Activated naive CD8-positive, alpha-beta T cell treated with anti-CD3 and anti-CD28 coated beads, Interleukin-2, amount 50 U/mL, for 16 hours (primary cell): ENCODE data around the gene MAGI1.

ENCODE experiments used
- DNase-seq: peaks from one replicate; pipeline ENCODE4 v3.0.0-alpha.2; 2020; ENCODE audit warnings: low read depth, low spot score

MAGI1 gene

DNA sequence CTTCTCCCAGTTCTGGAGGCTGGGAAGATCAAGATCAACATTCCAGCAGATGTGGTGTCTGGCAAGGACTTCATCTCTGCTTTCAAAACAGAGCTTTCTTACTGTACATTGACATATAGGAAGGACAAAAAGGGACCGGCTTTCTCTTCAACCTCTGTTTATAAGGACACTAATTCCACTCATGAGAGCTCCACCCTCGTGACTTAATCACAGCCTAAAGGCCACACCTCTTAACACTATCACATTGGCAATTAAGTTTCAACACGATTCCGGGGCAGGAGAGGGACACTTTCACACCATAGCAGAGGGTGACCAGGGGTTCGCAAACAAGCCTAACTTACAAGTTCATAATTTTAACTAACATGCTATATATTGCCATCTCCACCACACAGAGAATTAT is 231.5 kb downstream of the MAGI1 start:
- DNase-seq, result no peak

DNA sequence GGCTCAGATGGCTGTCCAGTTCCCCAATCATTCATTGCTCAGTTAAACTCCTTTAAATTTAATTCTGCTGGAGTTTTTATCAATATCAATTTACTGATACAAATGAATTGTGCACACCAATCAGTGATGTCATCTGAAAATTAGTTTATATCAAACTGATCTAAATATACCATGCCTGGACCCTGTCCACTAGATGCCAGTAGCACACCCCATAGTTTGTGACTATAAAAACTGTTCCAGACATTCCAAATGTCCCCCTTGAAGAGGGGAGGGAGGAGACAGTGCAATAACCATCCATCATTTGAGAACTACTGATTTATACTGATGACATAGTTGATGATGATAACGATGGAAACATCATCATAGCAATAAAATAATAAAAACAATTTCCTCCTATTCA is 232.1 kb downstream of the MAGI1 start:
- DNase-seq, result no peak

DNA sequence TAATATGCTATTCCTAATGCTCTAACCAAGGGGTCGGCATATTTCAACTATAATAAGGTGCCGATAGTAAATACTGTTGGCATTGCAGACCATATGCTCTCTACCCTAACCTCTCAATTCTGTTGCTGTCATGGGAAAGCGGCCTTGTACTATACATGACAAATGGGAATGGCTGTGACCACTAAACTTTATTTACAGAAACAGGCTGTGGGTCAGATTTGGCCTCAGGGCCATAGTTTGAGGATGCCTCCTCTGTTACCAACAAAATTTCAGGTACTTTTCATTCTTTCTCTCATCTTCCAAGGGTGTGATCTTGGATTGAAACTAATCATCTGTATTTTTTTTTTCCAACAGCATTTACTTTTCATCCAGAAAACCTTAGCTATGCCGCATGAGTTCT is 242.0 kb downstream of the MAGI1 start:
- no peak for DNase-seq

GRCh38 chr3:65795166-65795565 is 243.6 kb downstream of the MAGI1 start:
- no peak for DNase-seq

- DNase-seq, result no peak
These were observed 245.1 kb downstream of the MAGI1 start for GRCh38 chr3:65793495-65794200.

GRCh38 chr3:65788461-65788860 is 250.3 kb downstream of the MAGI1 start:
- DNase-seq, result no peak

DNA sequence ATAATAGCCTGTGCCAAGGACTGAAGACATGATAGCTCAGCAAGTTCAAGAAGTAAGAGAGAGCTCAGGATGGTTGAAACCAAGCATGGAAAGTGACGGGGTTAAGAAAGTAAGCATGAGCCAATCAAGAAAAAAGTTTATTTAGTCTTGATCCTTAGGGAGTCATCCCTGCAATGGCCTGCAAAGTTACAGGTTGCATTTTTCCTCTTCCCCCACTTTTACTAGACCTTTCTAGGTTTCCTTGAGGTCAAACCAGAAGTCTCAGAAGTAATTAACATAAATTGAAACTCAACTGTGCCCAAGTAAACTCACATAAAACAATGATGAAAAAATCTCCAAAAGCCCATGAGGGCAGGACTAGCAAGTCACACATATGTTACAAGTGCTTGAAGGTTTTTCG is 250.9 kb downstream of the MAGI1 start:
- DNase-seq, result no peak

- DNase-seq, result no peak
These were observed 251.4 kb downstream of the MAGI1 start for GRCh38 chr3:65787340-65787739.

DNA sequence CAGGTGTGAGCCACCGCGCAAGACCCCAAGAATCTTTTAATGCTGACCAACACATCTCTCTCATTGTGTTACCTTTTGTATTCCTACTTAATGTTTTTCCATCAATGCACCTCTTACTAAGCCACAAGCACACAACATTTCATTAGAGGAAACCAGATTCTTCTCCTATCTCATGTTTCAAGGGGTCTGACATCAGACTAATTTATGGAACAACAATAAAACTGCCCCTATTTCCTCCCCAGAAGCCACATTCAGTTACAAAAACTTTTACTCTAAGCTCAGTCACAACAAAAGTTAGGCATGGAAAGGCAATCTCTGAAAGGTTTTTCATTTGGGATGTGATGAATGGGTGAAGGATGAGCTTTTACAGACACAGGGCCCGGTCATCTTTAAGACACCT is 251.8 kb downstream of the MAGI1 start:
- DNase-seq, result no peak

GRCh38 chr3:65785065-65785645 is 253.6 kb downstream of the MAGI1 start:
- DNase-seq, result no peak

- DNase-seq, result no peak
These were observed 255.6 kb downstream of the MAGI1 start for GRCh38 chr3:65783117-65783516.

GRCh38 chr3:65781594-65781993 is 257.1 kb downstream of the MAGI1 start:
- no peak for DNase-seq

DNA sequence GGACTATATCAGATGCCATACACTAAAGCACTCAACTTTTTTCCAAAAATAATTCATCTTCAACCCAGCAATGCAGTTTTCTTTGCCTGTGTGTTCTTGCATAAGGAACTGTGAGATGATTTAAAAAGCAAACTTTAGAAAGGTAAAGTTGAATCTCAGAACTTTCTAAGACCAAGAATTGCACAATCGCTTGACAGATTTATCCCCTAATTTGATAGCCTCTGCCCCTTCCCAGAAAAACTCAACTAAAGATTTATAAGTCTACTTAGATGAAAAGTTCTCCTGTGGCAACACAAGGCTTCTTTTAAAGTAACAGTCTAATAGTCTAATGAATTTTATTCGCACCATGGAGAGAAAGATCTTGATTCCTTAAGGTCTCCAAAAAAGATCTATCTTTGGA is 259.3 kb downstream of the MAGI1 start:
- no peak for DNase-seq

- no peak for DNase-seq
These were observed 259.8 kb downstream of the MAGI1 start for GRCh38 chr3:65778968-65779367.

DNA sequence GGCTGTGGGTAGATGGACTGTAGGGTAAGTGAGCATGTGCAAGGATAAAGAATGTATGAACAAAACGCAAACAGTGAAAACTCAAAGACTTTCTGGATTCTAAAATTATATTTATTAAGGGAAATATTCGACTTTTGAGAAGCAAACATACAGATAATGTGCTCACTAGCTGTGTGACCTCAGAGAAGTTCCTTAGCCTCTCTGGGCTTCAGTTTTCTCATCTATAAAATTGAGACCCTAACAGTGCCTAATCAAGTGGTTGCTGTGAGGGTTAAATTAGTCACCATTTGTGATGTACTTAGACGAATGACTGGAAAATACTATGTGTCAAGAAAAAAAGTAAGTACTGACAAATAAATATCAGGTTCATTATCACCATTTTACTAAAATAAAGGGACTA is 261.7 kb downstream of the MAGI1 start:
- no peak for DNase-seq

GRCh38 chr3:65776494-65776893 is 262.2 kb downstream of the MAGI1 start:
- DNase-seq, result no peak

DNA sequence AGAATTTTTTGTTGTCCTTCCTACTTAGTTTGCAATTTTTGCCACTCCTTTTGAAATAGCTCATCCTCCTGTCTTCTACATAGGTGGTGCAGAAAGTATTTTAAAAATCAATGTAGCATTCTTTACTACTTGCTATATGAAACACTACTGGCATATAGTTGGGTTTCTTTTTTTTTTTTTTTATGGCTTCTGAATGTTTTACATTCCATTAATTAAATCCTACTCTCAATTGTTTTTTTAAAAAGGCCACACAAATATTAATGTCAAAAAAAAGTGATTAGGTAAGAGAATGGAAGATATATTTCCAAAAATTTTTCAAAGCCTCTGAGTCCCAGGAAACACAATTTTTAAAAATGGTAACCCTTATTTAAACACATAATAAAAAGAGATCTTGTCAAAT is 262.6 kb downstream of the MAGI1 start:
- DNase-seq, result no peak

GRCh38 chr3:65772758-65773157 is 266.0 kb downstream of the MAGI1 start:
- no peak for DNase-seq

- DNase-seq, result no peak
These were observed 271.2 kb downstream of the MAGI1 start for GRCh38 chr3:65767551-65767950.

DNA sequence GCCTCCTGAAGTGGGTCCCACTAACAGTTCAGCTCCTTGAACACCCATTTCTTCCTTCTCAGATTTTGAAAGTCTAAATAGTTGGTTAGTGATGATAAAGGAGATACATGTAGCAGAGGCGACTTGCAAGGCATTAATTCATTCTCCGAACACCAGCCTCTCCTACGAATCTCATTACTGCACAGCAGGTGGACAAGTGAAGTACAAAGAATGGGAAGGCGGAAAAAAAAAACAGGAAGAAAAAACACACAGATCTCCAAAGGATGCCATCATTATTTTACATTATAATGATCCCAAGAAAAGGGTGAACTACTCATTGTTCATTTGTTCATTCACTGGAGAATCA is 276.5 kb downstream of the MAGI1 start:
- DNase-seq, result no peak

DNA sequence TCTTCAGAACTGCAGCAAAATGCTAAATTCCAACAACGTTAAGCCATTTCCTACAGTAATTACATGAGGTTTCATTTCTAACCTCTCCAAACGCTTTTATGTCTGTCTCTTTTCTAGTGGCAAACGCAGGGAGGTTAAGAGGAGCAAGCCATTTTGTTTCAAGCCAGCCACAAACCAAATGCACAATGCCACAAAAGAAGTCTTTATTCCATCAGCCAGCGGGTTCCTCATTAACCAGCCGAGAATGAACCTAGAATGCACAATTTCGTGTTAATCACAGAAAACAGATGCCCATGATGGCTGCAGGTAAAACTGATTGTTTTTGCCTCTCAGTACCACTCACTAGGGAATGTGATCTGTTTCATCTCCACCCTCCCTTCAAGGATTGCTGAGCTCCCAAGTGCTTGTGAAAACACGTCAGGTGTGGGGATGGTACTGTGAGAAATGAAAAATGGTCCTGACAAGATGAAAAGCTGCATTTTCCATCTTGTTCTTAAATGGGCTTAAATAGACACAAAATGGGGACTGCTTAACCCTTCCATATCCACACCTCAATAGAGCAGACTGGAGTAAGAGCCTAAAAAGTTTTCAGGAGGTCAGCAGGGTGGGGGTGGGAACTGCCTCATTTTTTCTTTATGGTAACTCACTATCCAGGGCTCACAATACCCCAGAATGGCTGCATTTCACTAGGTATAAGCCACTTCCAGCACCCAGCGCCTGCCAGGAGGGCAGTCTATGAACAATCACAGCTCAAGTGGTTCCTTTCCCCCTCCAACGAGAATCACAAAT is 277.1 kb downstream of the MAGI1 start:
- no peak for DNase-seq

DNA sequence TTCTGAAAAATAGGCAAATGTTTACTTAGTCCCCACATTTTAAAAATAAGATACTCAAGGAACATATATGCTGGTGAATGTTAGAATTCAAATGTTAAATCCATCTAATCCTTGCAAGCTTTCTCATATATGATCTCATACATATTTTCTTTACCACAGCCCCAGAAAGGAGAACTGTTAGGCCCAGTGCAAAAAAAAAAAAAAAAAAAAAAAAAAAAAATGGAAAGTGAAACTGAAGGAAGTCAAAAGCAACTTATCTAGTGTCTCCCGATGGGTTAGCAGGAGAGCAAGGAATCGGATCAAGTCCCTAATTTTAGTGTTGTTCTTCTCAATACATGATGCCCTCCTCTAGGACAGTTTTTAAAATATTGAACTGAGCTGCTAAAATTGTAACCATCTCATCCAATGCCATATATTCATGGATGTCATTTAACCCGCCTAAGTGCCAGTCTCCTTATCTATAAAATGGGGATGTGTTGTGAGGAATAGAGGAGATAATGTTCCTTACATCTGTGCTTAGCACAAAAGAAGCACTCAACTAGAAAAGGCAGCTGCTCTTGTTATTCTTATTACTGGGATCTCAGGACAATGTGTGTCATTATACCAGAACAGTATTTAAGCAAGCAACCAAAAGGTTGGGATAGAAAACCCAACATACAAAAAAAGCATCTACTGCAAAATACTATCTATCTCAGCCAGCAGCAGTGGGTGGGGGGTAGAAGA is 279.7 kb downstream of the MAGI1 start:
- no peak for DNase-seq
